Neural progenitor cell (in vitro differentiated cells): Measurements from ENCODE around the gene MGAT4A.

ENCODE experiments used
- EZH2 ChIP-seq: fragments of 200-600 bp; sonication (generic); IDR thresholded peaks from 2 replicates; pipeline ENCODE4 v1.6.1; 2017; ENCODE audit warnings: antibody characterized with exemption, mild to moderate bottlenecking, moderate library complexity
- TF ChIP-seq, protein P1 (sequence below): fragments of 200-600 bp; sonication (generic); IDR thresholded peaks from 2 replicates; pipeline ENCODE4 v1.5.1; 2017; ENCODE audit warnings: antibody characterized with exemption, mild to moderate bottlenecking

DNA sequence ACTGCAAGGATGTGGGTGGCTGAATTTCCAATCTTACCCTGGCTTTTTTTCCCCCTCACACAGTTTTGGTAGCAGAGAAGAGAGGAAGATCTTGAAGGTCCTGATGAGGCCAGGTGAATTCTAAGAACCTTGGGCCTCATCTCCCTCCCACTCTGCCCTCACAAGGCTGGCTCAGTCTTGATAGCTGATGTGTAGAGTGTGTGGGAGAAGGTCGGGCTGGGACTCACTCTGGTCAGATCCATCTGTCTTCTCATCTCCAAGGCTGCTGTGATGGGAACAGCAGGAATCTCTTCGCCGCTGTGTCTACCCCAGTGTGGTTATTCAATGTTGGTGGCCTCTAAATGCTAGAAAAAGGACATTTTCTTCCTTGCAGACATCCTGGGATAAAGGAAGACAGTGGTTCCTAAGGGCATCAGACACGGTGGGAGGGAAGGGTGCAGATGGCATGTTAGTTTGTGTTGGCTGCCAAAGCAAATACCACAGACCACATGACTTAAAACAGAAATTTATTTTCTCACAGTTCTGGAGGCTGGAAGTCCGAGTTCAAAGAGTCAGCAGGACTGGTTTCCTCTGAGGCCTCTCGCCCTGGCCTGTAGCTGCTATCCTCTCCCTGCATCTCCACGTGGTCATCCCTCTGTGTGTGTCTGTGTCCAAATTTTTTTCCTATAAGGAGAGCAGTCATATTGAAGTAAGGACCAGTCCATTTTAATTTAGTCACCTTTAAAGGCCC, 37.6 kb upstream of the MGAT4A start:
- TF ChIP-seq, protein P1, sequence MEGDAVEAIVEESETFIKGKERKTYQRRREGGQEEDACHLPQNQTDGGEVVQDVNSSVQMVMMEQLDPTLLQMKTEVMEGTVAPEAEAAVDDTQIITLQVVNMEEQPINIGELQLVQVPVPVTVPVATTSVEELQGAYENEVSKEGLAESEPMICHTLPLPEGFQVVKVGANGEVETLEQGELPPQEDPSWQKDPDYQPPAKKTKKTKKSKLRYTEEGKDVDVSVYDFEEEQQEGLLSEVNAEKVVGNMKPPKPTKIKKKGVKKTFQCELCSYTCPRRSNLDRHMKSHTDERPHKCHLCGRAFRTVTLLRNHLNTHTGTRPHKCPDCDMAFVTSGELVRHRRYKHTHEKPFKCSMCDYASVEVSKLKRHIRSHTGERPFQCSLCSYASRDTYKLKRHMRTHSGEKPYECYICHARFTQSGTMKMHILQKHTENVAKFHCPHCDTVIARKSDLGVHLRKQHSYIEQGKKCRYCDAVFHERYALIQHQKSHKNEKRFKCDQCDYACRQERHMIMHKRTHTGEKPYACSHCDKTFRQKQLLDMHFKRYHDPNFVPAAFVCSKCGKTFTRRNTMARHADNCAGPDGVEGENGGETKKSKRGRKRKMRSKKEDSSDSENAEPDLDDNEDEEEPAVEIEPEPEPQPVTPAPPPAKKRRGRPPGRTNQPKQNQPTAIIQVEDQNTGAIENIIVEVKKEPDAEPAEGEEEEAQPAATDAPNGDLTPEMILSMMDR = no peak
- no peak for TF ChIP-seq EZH2
